HG02852 (cell line): ENCODE data around the gene PDK3.

Experiments used
- ATAC-seq: cut with Tn5 transposase; IDR thresholded peaks from one replicate; pipeline ENCODE4 v1.9.1; 2021; ENCODE audit warnings: mild to moderate bottlenecking, moderate library complexity; ENCODE audit not compliant: unreplicated experiment

PDK3 gene

GRCh38 chrX:24480400-24480865, 15.3 kb downstream of the PDK3 start:
- peak; percentile 44 for ATAC-seq

GRCh38 chrX:24482823-24483415, 17.8 kb downstream of the PDK3 start:
- no peak for ATAC-seq

GRCh38 chrX:24483596-24483995, 18.5 kb downstream of the PDK3 start:
- no peak for ATAC-seq

GRCh38 chrX:24485323-24485722, 20.2 kb downstream of the PDK3 start:
- ATAC-seq = no peak

- no peak for ATAC-seq
These were observed 21.0 kb downstream of the PDK3 start for GRCh38 chrX:24485976-24486680.

- no peak for ATAC-seq
These were observed 22.5 kb downstream of the PDK3 start for GRCh38 chrX:24487571-24487970.

- no peak for ATAC-seq
These were observed 26.7 kb downstream of the PDK3 start for GRCh38 chrX:24491741-24492140.

GRCh38 chrX:24493740-24494581, 28.9 kb downstream of the PDK3 start:
- no peak for ATAC-seq

- no peak for ATAC-seq
These were observed 29.6 kb downstream of the PDK3 start for GRCh38 chrX:24494647-24495075.

GRCh38 chrX:24495700-24496099, 30.6 kb downstream of the PDK3 start:
- ATAC-seq = no peak

GRCh38 chrX:24498181-24498580, 33.1 kb downstream of the PDK3 start:
- no peak for ATAC-seq

- peak; percentile 65 for ATAC-seq
These were observed 33.9 kb downstream of the PDK3 start for GRCh38 chrX:24498975-24499374.

GRCh38 chrX:24506082-24506481, 41.0 kb downstream of the PDK3 start:
- ATAC-seq = peak; percentile 82

GRCh38 chrX:24508375-24508774, 43.3 kb downstream of the PDK3 start:
- no peak for ATAC-seq

- ATAC-seq = peak; percentile 98
These were observed 48.3 kb downstream of the PDK3 start for GRCh38 chrX:24513416-24513815.

GRCh38 chrX:24515447-24515846, 50.4 kb downstream of the PDK3 start:
- no peak for ATAC-seq

GRCh38 chrX:24520472-24520871, 55.4 kb downstream of the PDK3 start:
- no peak for ATAC-seq

GRCh38 chrX:24525455-24525854, 60.4 kb downstream of the PDK3 start:
- no peak for ATAC-seq

GRCh38 chrX:24526616-24527015, 61.5 kb downstream of the PDK3 start:
- no peak for ATAC-seq

- ATAC-seq = no peak
These were observed 63.5 kb downstream of the PDK3 start for GRCh38 chrX:24528605-24529004.

- ATAC-seq = no peak
These were observed 71.5 kb downstream of the PDK3 start for GRCh38 chrX:24536551-24536950.

GRCh38 chrX:24542756-24543155, 77.7 kb downstream of the PDK3 start:
- no peak for ATAC-seq
